ENCODE data around the gene ZBTB7C. TPM values are rescaled to one million over a fixed set of nuclear protein-coding genes. Genes with fewer than 3 reads are reported as not detected.

The ZBTB7C gene
- total and polyA plus RNA-seq, 2 donors (not counting 1 experiment from before 2014, with no cell fraction given) = not detected

GRCh38 chr18:48393170-48393569, 16.0 kb downstream of the ZBTB7C start:
- H4K20me1 ChIP-seq (ENCODE audit: control insufficient read depth, insufficient read depth, low read length, poor library complexity, severe bottlenecking) = no peaks in the 10 kb centered on the region
- Mint-ChIP-seq H3K4me1 (no peaks in the 10 kb centered on the region), H3K27me3 (peaks cover 57% of the 10 kb centered on the region), H3K4me3 (no peak overlapping the region), H3K9me3 (ENCODE audit: insufficient read depth) (no peaks in the 10 kb centered on the region), H3K27ac (no peak overlapping the region)
- WGBS (ENCODE audit: insufficient coverage) = 17% methylated on average over 1 of the region's 5 CpGs
- H3K79me2 ChIP-seq (ENCODE audit: control insufficient read depth, insufficient read depth, low read length) = no peaks in the 10 kb centered on the region
- TF ChIP-seq EZH2 (IDR thresholded peaks at IDR 0.05; ENCODE audit: borderline replicate concordance, insufficient read depth, low read depth, low read length, poor library complexity, severe bottlenecking) (no peak), CTCF (IDR thresholded peaks at IDR 0.05) (no peak)
- H3K36me3 ChIP-seq (replicated peaks in 1 of 2; ENCODE audit: control extremely low read depth in 1 of 2, control insufficient read depth in 1 of 2, extremely low read depth in 1 of 2, insufficient read depth in 2 of 2, low read length in 1 of 2) = no peaks in the 10 kb centered on the region
- ATAC-seq (ENCODE audit: low read depth) = no peak
- H3K4me2 ChIP-seq (replicated peaks; ENCODE audit: low read depth, low read length, poor library complexity, severe bottlenecking) = no peak overlapping the region
- intact Hi-C loops (cut with micrococcal nuclease) = no loop called here
- no peak overlapping the region for H3K4me3 ChIP-seq (ENCODE audit: control extremely low read depth in 1 of 5, extremely low read depth in 1 of 5, insufficient read depth in 1 of 5, low read depth in 2 of 5, low read length in 4 of 5)
- ChIA-PET POLR2A (no interaction called here), CTCF (no interaction called here)
- no peak overlapping the region for H2AFZ ChIP-seq (ENCODE audit: insufficient read depth, low read depth, low read length, poor library complexity, severe bottlenecking)
- H3K27me3 ChIP-seq (replicated peaks in 1 of 4; ENCODE audit: control extremely low read depth in 1 of 4, control insufficient read depth in 3 of 4, insufficient read depth in 4 of 4, low read length in 3 of 4) = peaks cover 0 to 12% (median 4%) of the 10 kb centered on the region in 4 experiments
- no peak overlapping the region for H3K9ac ChIP-seq (ENCODE audit: low read length)
- no peak overlapping the region for H3K27ac ChIP-seq (ENCODE audit: low read length in 2 of 2)
- DNase-seq = no peak
- no peaks in the 10 kb centered on the region for H3K4me1 ChIP-seq (ENCODE audit: control insufficient read depth in 2 of 2, insufficient read depth in 2 of 2, low read length in 2 of 2)
- no peaks in the 10 kb centered on the region for H3K9me3 ChIP-seq (ENCODE audit: control extremely low read depth in 1 of 3, control insufficient read depth in 2 of 3, insufficient read depth in 1 of 3, low read length in 2 of 3)

- DNase-seq (no peak), ATAC-seq (ENCODE audit: low read depth) (no peak)
- H3K27ac ChIP-seq (ENCODE audit: low read length in 2 of 2) = no peak overlapping the region
- TF ChIP-seq EZH2 (IDR thresholded peaks at IDR 0.05; ENCODE audit: borderline replicate concordance, insufficient read depth, low read depth, low read length, poor library complexity, severe bottlenecking) (no peak), CTCF (IDR thresholded peaks at IDR 0.05) (no peak)
- no peaks in the 10 kb centered on the region for H3K79me2 ChIP-seq (ENCODE audit: control insufficient read depth, insufficient read depth, low read length)
- Mint-ChIP-seq H3K27me3 (peaks cover 57% of the 10 kb centered on the region), H3K4me1 (no peaks in the 10 kb centered on the region), H3K9me3 (ENCODE audit: insufficient read depth) (no peaks in the 10 kb centered on the region), H3K27ac (no peak overlapping the region), H3K4me3 (no peak overlapping the region)
- H3K4me3 ChIP-seq (ENCODE audit: control extremely low read depth in 1 of 5, extremely low read depth in 1 of 5, insufficient read depth in 1 of 5, low read depth in 2 of 5, low read length in 4 of 5) = no peak overlapping the region
- H3K4me2 ChIP-seq (replicated peaks; ENCODE audit: low read depth, low read length, poor library complexity, severe bottlenecking) = no peak overlapping the region
- POLR2A ChIA-PET = no interaction called here
- H3K36me3 ChIP-seq (replicated peaks in 1 of 2; ENCODE audit: control extremely low read depth in 1 of 2, control insufficient read depth in 1 of 2, extremely low read depth in 1 of 2, insufficient read depth in 2 of 2, low read length in 1 of 2) = no peaks in the 10 kb centered on the region
- H2AFZ ChIP-seq (ENCODE audit: insufficient read depth, low read depth, low read length, poor library complexity, severe bottlenecking) = no peak overlapping the region
- CTCF ChIA-PET = interaction anchor here (0.7 kb wide), 1 partner anchor 964 kb away, joined by 3 read pairs; no protein-coding TSS in a partner anchor
- WGBS (ENCODE audit: insufficient coverage) = 100% methylated on average over 1 of the region's 1 CpG
- intact Hi-C loops (cut with micrococcal nuclease) = no loop called here
- peaks cover 0 to 8% (median 3%) of the 10 kb centered on the region in 4 experiments for H3K27me3 ChIP-seq (replicated peaks in 1 of 4; ENCODE audit: control extremely low read depth in 1 of 4, control insufficient read depth in 3 of 4, insufficient read depth in 4 of 4, low read length in 3 of 4)
- no peak overlapping the region for H3K9ac ChIP-seq (ENCODE audit: low read length)
- no peaks in the 10 kb centered on the region for H3K9me3 ChIP-seq (ENCODE audit: control extremely low read depth in 1 of 3, control insufficient read depth in 2 of 3, insufficient read depth in 1 of 3, low read length in 2 of 3)
- no peaks in the 10 kb centered on the region for H3K4me1 ChIP-seq (ENCODE audit: control insufficient read depth in 2 of 2, insufficient read depth in 2 of 2, low read length in 2 of 2)
- H4K20me1 ChIP-seq (ENCODE audit: control insufficient read depth, insufficient read depth, low read length, poor library complexity, severe bottlenecking) = no peaks in the 10 kb centered on the region
These were observed 16.9 kb downstream of the ZBTB7C start for GRCh38 chr18:48392268-48392667.

All from B cell (primary cell).